Occipital lobe (tissue), 2 donors: ENCODE results near the gene FBXL3. TPM values are rescaled to one million over a fixed set of nuclear protein-coding genes. Genes with fewer than 3 reads are reported as not detected.
"Not testable (repeated sequence)": the region's sequence is repeated elsewhere in the genome, so short reads cannot be mapped to it uniquely, and the experiment has no call there.

Source experiments
- DNase-seq: peaks from one replicate; lab custom pipeline; 2025; lab: John Stamatoyannopoulos, UW
- total RNA-seq: library from RNA; depleted of rRNA; stranded (reverse); fragments of >200 nt; gene quantifications from one replicate; pipeline ENCODE4 v1.2.3, GENCODE V29; 2014

The FBXL3 gene
- total RNA-seq, 1 donor from 2014 or later = 140 TPM

DNA sequence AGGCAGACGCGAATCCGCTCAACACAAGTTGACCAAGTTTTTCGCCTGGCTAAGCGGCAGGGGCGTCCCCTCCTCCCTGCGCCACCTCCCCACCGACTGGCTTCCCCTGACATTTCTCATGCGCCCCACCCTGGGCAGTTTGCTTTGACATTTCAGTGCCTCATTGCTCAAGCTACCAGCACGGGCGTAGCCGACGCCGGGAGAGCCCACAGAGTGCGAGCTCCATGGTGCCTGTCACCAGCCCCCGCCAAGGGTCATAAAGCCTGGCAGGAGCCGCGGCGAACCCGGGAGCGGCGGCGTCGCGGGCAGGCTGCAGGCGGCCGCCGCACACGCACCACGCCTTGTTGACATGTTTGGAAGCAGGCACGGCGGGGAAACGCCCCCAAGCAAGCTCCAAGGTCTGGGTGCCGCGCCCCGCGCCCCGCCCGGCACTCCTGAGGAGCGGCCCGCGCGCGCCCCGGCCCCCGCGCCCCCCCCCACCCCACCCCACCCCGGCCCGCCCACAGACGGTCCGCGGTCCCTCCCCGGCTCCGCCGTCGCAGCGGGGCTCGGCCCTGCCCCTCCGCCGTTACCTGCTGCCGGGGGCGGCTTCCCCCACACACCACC, 601 bp downstream of the FBXL3 start:
- DNase-seq = peak; percentile 56

DNA sequence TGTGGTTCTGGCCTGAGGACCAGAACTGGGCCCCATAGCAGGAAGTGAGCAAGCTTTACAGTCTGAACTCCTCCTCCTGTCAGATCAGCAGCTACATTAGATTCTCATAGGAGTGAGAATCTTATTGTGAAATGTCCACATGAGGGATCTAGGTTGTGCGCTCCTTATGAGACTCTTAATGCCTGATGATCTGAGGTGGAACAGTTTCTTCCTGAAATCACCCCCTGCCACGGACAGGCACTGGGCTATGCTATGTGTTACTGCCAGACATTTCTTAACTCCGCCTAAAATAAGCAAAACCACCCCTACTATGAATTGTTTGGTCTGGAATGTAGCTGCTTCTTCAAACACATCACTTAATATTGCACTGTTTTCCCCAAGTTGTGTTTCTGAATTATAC, 4.6 kb downstream of the FBXL3 start:
- no peak for DNase-seq

DNA sequence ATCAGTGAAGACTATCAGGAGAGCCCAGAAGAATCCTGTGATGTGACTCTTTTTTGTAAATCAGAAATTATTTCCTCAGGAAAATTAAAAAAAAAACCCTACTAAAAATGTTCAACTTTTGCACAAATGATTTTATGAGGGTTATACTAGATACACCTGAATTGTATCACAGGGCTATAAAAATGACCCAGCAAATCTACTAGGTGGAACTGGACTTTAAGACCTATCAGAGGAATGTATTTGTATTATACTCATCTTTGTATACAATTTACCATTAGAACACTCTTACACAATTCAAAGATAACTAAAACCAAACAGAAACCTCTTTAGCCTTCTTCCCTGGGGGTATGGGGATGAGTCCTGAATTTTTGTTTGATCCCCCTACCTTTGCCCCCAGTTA, 7.2 kb downstream of the FBXL3 start:
- no peak for DNase-seq

GRCh38 chr13:77016888-77017623, 9.9 kb downstream of the FBXL3 start:
- no peak for DNase-seq

- no peak for DNase-seq
Measured at GRCh38 chr13:77016251-77016812, 10.6 kb downstream of the FBXL3 start.

GRCh38 chr13:77014906-77015685, 11.9 kb downstream of the FBXL3 start:
- DNase-seq = no peak

GRCh38 chr13:77013853-77014542, 13.0 kb downstream of the FBXL3 start:
- no peak for DNase-seq

- not testable (repeated sequence) for DNase-seq
Measured at GRCh38 chr13:77009719-77010118, 17.2 kb downstream of the FBXL3 start.

DNA sequence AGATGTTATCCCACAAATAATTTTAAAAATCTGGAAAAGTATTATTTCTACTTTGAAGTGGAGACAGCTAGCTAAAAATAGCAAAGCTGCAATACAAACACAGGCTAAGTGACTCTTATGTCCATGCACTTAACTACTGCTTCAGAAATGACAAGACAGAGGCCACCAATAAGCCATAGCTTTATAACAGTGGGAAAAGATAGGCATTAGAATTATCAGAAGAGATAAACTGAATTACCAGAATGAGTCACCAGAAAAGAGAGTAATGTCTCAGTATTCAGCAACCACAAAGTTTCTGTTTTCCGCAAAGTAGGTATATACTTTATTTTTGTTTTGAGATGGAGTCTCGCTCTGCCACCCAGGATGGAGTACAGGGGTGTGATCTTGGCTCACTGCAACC, 17.9 kb downstream of the FBXL3 start:
- DNase-seq = no peak

DNA sequence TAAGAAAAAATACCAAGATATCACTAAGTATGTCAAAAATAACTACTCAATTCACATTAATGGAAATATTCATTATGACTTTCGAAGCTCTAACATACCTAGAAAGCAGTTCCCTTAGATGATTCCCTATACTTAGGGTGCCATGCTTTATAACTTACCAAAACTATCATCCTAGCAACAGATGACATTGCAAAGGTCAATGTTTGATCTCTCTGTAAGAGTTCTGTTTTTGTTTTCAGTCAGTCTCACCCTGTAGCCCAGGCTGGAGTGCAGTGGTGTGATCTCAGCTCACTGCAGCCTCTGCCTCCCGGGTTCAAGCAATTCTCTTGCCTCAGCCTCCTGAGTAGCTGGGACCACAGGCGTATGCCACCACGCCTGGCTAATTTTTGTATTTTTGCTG, 18.6 kb downstream of the FBXL3 start:
- DNase-seq = not testable (repeated sequence)

DNA sequence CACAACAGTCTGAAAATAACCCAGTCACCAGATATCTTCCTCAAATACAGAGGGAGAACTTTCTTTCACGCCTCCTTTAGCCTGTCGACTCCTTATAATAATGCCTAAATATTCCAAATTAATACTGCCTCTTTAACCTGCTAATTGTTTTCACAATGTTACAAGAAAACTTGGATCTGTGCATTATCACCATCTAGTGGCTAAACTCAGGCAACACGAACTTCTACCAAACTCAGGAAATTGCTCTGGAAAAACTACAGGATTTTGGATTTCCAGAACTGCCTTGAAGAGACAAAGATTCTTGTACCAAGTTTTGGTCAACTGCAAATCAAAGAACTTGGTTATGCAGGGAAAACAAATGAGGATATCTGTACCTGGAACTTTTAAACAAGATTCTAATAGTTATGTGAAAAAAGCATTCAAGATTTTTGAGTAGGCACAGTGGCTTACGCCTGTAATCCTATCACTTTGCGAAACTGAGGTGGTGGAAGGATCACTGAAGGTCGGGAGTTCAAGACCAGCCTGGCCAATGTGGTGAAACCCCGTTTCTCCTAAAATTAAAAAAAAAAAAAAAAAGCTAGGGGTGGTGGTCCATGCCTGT, 24.3 kb downstream of the FBXL3 start:
- no peak for DNase-seq

GRCh38 chr13:77001963-77002587, 24.9 kb downstream of the FBXL3 start:
- DNase-seq = no peak

- no peak for DNase-seq
Measured at GRCh38 chr13:77001540-77001939, 25.4 kb downstream of the FBXL3 start.

- no peak for DNase-seq
Measured at GRCh38 chr13:77000475-77000874, 26.5 kb downstream of the FBXL3 start.

DNA sequence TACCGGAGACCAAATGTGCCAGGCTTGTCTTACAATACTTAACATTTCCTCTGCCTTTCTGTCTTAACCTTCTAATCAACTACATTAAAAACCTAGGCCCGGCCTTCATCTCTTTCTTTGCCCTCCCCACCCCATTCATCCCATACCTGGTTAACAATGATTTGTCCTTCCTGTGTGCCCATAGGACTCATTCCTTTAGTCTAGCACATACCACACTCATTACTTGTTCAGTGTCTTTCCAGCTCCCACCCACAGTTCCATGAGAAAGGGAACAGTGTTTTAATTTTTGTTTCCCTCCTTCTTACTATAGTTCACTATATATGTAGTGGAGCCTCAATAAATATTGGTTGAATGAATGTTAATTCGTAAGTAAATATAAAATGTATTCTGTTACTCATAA, 32.7 kb downstream of the FBXL3 start:
- DNase-seq = no peak

DNA sequence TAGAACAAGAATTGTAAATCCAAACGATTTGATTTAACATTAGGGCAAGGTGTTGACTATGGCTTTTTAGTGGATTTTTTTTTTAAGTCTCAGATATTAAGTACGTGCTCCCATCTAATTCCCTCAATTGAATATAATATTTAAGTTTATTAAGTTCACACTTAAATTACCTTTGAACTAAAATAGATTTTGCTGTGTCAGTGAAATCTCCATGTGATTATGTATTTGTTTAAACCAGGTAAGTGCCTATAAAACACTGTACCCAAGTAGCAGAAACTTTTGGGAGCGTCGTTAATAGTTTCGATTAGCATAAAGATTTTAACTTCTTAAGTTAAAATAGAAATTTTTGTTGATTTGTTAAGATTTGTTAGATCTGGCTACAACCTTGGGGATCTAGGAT, 33.5 kb downstream of the FBXL3 start:
- DNase-seq = no peak

DNA sequence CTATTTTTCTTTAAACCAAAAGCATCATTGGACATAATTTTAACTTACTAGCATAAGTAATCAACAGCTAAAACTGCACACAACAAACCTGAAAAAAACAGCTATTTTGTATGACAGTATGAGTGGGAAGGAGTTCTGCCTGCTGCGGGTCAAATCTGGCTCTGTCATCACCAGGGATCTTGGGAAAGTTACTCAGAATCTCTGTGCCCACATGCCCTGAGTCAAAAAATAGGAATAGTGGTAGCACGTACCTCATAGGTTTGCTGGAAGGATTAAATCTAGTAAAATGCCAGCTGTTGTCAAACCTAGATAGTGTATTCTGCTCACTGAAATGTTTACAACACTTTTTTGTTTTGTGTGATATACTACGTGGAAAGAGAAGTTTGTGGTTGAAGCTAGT, 33.9 kb downstream of the FBXL3 start:
- no peak for DNase-seq

DNA sequence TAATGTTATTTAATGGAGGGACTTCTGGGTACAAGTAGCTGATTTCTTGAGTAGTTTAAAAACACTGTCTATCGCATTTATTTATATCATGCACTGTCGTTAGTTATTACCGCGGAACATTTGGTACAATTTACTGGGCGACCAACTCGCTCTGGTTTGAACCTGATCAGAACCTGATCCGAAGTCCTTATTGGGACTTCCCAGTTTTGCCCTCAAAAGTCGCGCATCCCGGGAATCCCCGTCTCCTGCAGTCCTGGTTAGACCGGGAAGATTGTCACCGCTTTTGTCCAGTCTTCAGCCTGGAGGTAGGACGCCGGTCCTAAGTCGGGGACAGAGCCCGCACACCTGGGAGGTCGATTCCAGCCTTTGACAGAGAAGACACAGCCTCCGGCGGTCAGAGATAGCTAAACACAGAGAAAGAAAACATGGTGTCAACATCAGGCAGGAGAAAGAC, 34.4 kb downstream of the FBXL3 start:
- peak; percentile 12 for DNase-seq

GRCh38 chr13:76991796-76992547, 35.0 kb downstream of the FBXL3 start, which contains the start of gene CLN5:
TSS of gene CLN5 (plus strand) at chr13:76992081. CDS start at chr13:76992099, 18 bp downstream.
- peak; percentile 87 for DNase-seq

DNA sequence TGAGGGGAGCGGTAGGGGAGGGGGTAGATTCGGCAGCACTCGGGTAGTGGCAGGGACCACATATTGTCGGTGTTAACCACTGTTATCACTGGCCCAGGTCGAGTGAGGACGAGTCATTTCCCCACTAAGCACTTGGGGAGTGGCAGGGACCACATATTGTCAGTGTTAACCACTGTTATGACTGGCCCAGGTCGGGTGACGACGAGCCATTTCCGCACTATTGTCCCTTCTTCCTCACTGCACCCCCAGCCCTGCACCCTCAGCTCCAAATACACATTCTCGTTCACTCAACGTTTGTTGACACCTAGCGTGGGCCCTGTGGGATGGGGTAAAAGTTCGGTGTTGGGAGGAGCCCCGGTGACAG, 35.5 kb downstream of the FBXL3 start:
- DNase-seq = no peak
